Testis (tissue), 3 donors: ENCODE results near the gene MAP3K3. TPM values are rescaled to one million over a fixed set of nuclear protein-coding genes. Genes with fewer than 3 reads are reported as not detected.

Experiments used
- DNase-seq: peaks from one replicate; pipeline ENCODE4 v3.0.0-alpha.2; 2019
- H3K27ac ChIP-seq, 2 donors: fragments of 200-600 bp; sonication (generic); one replicate each; pipeline ENCODE4 v1.5.1; 2019
- H3K27me3 ChIP-seq: fragments of 200-600 bp; sonication (generic); one replicate; pipeline ENCODE4 v1.5.1; 2019
- H3K36me3 ChIP-seq: fragments of 200-600 bp; sonication (generic); one replicate; pipeline ENCODE4 v1.5.1; 2017; ENCODE audit warnings: low read depth; ENCODE audit errors: missing control alignments
- H3K4me1 ChIP-seq: fragments of 200-600 bp; sonication (generic); one replicate; pipeline ENCODE4 v1.5.1; 2019
- H3K4me3 ChIP-seq, 2 donors: fragments of 200-600 bp; sonication (generic); one replicate each; pipeline ENCODE4 v1.5.1; 2017 to 2019
- H3K9me3 ChIP-seq: fragments of 200-600 bp; sonication (generic); one replicate; pipeline ENCODE4 v1.5.1; 2017
- CTCF ChIP-seq, 3 experiments: fragments of 450-650 bp in 2 of 3; fragments of 200-600 bp in 1 of 3; sonication (generic) in 1 of 3; IDR thresholded peaks; one replicate each; pipeline ENCODE4 v1.5.1; 2016 to 2019; ENCODE audit warnings: antibody characterized with exemption in 3 of 3, mild to moderate bottlenecking in 2 of 3, moderate library complexity in 1 of 3
- POLR2A ChIP-seq: fragments of 450-650 bp; IDR thresholded peaks from one replicate; pipeline ENCODE4 v1.6.1; 2017; ENCODE audit warnings: antibody characterized with exemption, mild to moderate bottlenecking, moderate library complexity
- WGBS, 2 donors: methylation state at CpG; one replicate each; pipeline ENCODE4 v1.1.5; 2018; 5-methylcytosine and 5-hydroxymethylcytosine counted together
- intact Hi-C: fragments of 100-400 bp; cut with DNase I; formaldehyde crosslinking; loops from one replicate; pipeline ENCODE4 v1.15.1; 2023; ENCODE audit warnings: low total_unique reads
- polyA plus RNA-seq: library from polyadenylated mRNA; stranded (reverse); fragments of 350-450 nt; fragmentation: Illumina TruSeq; extraction: RNeasy Lipid Tissue Mini Kit (QIAGEN cat#74804); gene quantifications from one replicate; pipeline ENCODE4 v1.2.3, GENCODE V29; 2014; ENCODE audit warnings: low read depth, low replicate concordance; ENCODE audit not compliant: insufficient read depth
- total RNA-seq, 2 donors: library from RNA; depleted of rRNA; stranded (reverse); fragments of >200 nt; gene quantifications; one replicate each; pipeline ENCODE4 v1.2.3, GENCODE V29; 2016

MAP3K3 gene
- total and polyA plus RNA-seq, 3 donors from 2014 or later: 46.0 to 57.7 (median 57.5) TPM

GRCh38 chr17:63672856-63673255 lies 50.6 kb downstream of the MAP3K3 start:
- Histone ChIP-seq H3K9me3 (no peaks in the 10 kb centered on the region), H3K36me3 (no peaks in the 10 kb centered on the region), H3K4me1 (peaks cover 21% of the 10 kb centered on the region), H3K27me3 (no peaks in the 10 kb centered on the region), H3K27ac (no peak overlapping the region), H3K4me3 (no peak overlapping the region)
- no peak for DNase-seq
- intact Hi-C loops: no loop called here
- 97 to 98% methylated on average over 2 of the region's 2 CpGs for WGBS, 2 donors
- no peak for TF ChIP-seq POLR2A
- no peak for TF ChIP-seq CTCF (IDR thresholded peaks at IDR 0.05)

- H3K36me3 ChIP-seq: no peaks in the 10 kb centered on the region
- H3K4me3 ChIP-seq: no peak overlapping the region
- H3K4me1 ChIP-seq: peaks cover 21% of the 10 kb centered on the region
- no peaks in the 10 kb centered on the region for H3K27me3 ChIP-seq
- 16 to 49% methylated on average over 4 of the region's 4 CpGs for WGBS, 2 donors
- H3K27ac ChIP-seq: peak overlapping the region in 1 of 2 donors; percentile 62
- H3K9me3 ChIP-seq: no peaks in the 10 kb centered on the region
- TF ChIP-seq CTCF (IDR thresholded peaks at IDR 0.05) (no peak), POLR2A (no peak)
- intact Hi-C loops: no loop called here
- no peak for DNase-seq
These were observed 53.0 kb downstream of the MAP3K3 start for GRCh38 chr17:63675231-63675606.

DNA sequence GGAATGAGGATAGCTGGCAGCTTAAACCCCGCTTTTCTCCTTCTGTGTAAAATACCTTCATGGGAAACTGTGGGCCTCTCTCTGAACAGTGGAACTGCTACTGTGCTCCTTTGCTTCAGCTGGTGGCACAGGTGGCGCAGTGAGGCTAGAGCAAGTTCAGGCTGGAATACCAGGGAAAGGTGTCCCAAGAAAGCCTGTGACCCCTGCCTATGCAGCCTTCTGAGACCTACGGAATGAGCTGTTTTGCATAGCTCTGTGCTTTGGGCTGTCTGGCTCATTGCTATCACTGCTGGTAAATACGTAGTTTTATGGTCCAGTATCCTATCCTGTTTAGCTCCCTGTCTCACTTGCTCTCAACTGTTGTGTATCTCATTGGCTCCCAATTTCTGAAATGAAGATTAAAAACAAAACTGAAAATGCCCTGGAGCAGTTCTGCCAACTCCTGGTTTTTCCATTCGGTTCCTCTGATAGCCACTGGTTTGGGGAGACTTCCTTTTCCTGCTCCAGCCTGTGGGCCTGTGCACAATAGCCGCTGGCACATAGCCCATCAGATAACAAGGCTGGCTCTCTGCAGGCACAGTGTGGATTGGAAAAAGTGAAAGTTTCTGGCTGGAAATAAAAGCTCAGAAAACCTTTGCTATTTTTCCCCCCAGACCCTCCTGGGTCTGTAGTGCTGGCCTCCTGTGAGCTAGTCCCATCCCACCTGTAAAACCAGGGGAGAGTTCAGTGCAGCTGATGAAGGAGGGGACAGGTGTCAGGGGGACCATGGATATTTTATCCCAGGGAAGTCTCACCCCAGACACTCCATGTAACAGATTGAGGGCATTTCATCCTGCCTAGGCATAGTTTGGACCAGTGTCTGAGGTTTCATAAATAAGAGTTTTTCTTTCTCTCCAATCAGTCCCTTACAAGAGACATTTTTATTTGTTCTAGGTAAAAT lies 53.7 kb downstream of the MAP3K3 start:
- Histone ChIP-seq H3K4me3 (no peak overlapping the region), H3K27ac (peak overlapping the region in 1 of 2 donors; percentile 62), H3K36me3 (no peaks in the 10 kb centered on the region), H3K4me1 (peaks cover 21% of the 10 kb centered on the region), H3K27me3 (no peaks in the 10 kb centered on the region), H3K9me3 (no peaks in the 10 kb centered on the region)
- 47 to 48% methylated on average over 5 to 6 of the region's 6 CpGs for WGBS, 2 donors
- intact Hi-C loops: no loop called here
- peak; percentile 84 for DNase-seq
- TF ChIP-seq POLR2A (no peak), CTCF (IDR thresholded peaks at IDR 0.05) (no peak)

DNA sequence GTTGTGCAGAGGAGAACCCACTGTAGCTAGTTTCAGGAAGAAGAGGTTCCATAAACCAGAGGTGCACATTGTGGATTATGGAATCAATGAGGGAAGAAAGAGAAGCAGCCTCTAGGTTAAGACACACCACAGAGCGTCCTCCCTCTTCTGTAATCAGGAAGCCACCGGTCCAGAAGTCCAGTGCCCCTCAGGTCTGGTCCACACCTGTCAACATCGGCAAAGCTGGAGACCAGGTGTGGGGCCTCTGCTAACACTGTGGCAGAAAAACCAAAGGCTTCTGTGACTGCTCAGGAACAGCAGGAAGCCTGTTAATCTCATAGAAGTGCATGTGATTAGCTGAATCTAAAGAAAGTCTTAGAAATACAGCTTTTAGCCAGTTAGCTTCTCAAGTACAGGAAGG lies 54.4 kb downstream of the MAP3K3 start:
- Histone ChIP-seq H3K36me3 (no peaks in the 10 kb centered on the region), H3K9me3 (no peaks in the 10 kb centered on the region), H3K4me3 (no peak overlapping the region), H3K27ac (no peak overlapping the region), H3K4me1 (peaks cover 21% of the 10 kb centered on the region), H3K27me3 (no peaks in the 10 kb centered on the region)
- no peak for DNase-seq
- TF ChIP-seq CTCF (IDR thresholded peaks at IDR 0.05) (no peak), POLR2A (no peak)
- WGBS, 2 donors: 73 to 79% methylated on average over 3 of the region's 3 CpGs
- intact Hi-C loops: no loop called here

DNA sequence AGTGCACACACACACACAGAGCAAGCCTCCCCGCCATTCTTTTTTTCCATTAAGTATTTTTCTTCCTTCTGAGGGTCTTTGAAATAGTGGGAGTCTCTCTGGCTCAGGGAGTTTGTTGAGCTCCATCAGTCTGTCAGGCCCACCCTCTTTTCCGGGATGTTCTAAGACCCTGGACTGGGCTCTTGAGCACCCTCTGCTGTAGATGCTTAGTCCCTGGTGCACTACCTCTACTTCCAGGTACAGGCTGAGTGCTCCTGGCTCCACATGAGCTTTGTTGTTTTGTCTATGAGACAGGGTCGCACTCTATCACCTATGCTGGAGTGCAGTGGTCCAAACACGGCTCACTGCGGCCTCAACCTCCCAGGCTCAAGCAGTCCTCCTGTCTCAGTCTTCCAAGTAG lies 57.0 kb downstream of the MAP3K3 start:
- TF ChIP-seq POLR2A (no peak), CTCF (IDR thresholded peaks at IDR 0.05) (no peak)
- no peaks in the 10 kb centered on the region for H3K36me3 ChIP-seq
- H3K4me3 ChIP-seq: no peak overlapping the region
- H3K27me3 ChIP-seq: no peaks in the 10 kb centered on the region
- H3K27ac ChIP-seq: no peak overlapping the region
- intact Hi-C loops: no loop called here
- no peaks in the 10 kb centered on the region for H3K9me3 ChIP-seq
- H3K4me1 ChIP-seq: peaks cover 21% of the 10 kb centered on the region
- no peak for DNase-seq
- 98 to 99% methylated on average over 5 of the region's 5 CpGs for WGBS, 2 donors
